ENCODE data around the gene ZNF273. TPM values are rescaled to one million over a fixed set of nuclear protein-coding genes. Genes with fewer than 3 reads are reported as not detected.
A peak's percentile ranks its signal among the peaks of the same experiment; 100 is the strongest.
"Not testable (repeated sequence)": the region's sequence is repeated elsewhere in the genome, so short reads cannot be mapped to it uniquely, and the experiment has no call there.

ZNF273 gene
- total RNA-seq, 2 experiments from 2014 or later: 10.9 to 12.6 TPM

- POLR2A ChIA-PET, H3K9me3 Mint-ChIP-seq: not testable (repeated sequence)
These were observed 45.7 kb downstream of the ZNF273 start for GRCh38 chr7:64948774-64949173.

GRCh38 chr7:64950673-64951072, 47.6 kb downstream of the ZNF273 start:
- H3K4me3 Mint-ChIP-seq; H3K36me3 Mint-ChIP-seq; H3K27ac Mint-ChIP-seq; POLR2A ChIA-PET; DNase-seq; H3K4me1 Mint-ChIP-seq; H3K9me3 Mint-ChIP-seq; ATAC-seq (ENCODE audit: low read depth): not testable (repeated sequence)
- peaks cover 34% of the 10 kb centered on the region for H3K27me3 Mint-ChIP-seq

More at GRCh38 chr7:64948774-64949173, 45.7 kb downstream of the ZNF273 start:
- H3K4me1 Mint-ChIP-seq; H3K27ac Mint-ChIP-seq; ATAC-seq (ENCODE audit: low read depth); H3K36me3 Mint-ChIP-seq; DNase-seq; H3K4me3 Mint-ChIP-seq: not testable (repeated sequence)
- H3K27me3 Mint-ChIP-seq: peaks cover 37% of the 10 kb centered on the region

- ATAC-seq (ENCODE audit: low read depth) (peak; percentile 50), DNase-seq (no peak)
- Mint-ChIP-seq H3K36me3 (no peaks in the 10 kb centered on the region), H3K4me1 (peaks cover 2% of the 10 kb centered on the region), H3K9me3 (peaks cover 2% of the 10 kb centered on the region), H3K27me3 (peaks cover 28% of the 10 kb centered on the region), H3K4me3 (no peak overlapping the region), H3K27ac (no peak overlapping the region)
- POLR2A ChIA-PET: no interaction called here
These were observed 48.3 kb downstream of the ZNF273 start for GRCh38 chr7:64951250-64951848.

GRCh38 chr7:64959072-64959747, 56.1 kb downstream of the ZNF273 start:
- H3K4me3 Mint-ChIP-seq: no peak overlapping the region
- H3K9me3 Mint-ChIP-seq: peaks cover 5% of the 10 kb centered on the region
- peaks cover 2% of the 10 kb centered on the region for H3K27me3 Mint-ChIP-seq
- POLR2A ChIA-PET: no interaction called here
- ATAC-seq (ENCODE audit: low read depth) (no peak), DNase-seq (no peak)
- H3K27ac Mint-ChIP-seq: no peak overlapping the region
- H3K4me1 Mint-ChIP-seq: no peaks in the 10 kb centered on the region
- no peaks in the 10 kb centered on the region for H3K36me3 Mint-ChIP-seq

GRCh38 chr7:64965594-64965993, 62.5 kb downstream of the ZNF273 start:
- Mint-ChIP-seq H3K4me1 (no peaks in the 10 kb centered on the region), H3K36me3 (no peaks in the 10 kb centered on the region), H3K9me3 (peaks cover 14% of the 10 kb centered on the region), H3K27me3 (peaks cover 2% of the 10 kb centered on the region), H3K27ac (no peak overlapping the region), H3K4me3 (no peak overlapping the region)
- POLR2A ChIA-PET: no interaction called here
- DNase-seq (no peak), ATAC-seq (ENCODE audit: low read depth) (no peak)

- Mint-ChIP-seq H3K27me3 (no peaks in the 10 kb centered on the region), H3K4me1 (no peaks in the 10 kb centered on the region), H3K36me3 (peaks cover 57% of the 10 kb centered on the region), H3K27ac (no peak overlapping the region), H3K4me3 (no peak overlapping the region), H3K9me3 (peaks cover 50% of the 10 kb centered on the region)
- ATAC-seq (ENCODE audit: low read depth) (no peak), DNase-seq (no peak)
- POLR2A ChIA-PET: no interaction called here
These were observed 75.6 kb downstream of the ZNF273 start for GRCh38 chr7:64978497-64979203.

Other genes with a start within 250 kb of the ZNF273 start
- 10 to 100 TPM; 28.9 to 29.0 TPM for gene ZNF107, start 237.1 kb upstream of the ZNF273 start, total RNA-seq
- 10 to 100 TPM; 12.5 to 14.0 TPM for gene ZNF138, start 108.8 kb upstream of the ZNF273 start, total RNA-seq
- 1 to 10 TPM; 7.2 to 7.7 TPM for gene ZNF117, start 87.8 kb downstream of the ZNF273 start, total RNA-seq
- 10 to 100 TPM; 16.9 to 17.3 TPM for gene ERV3-1, start 103.4 kb downstream of the ZNF273 start, total RNA-seq